Fibroblast of skin of scalp (primary cell): Measurements from ENCODE around the gene ZYG11B. TPM values are rescaled to one million over a fixed set of nuclear protein-coding genes. Genes with fewer than 3 reads are reported as not detected.
"Not testable (repeated sequence)": the region's sequence is repeated elsewhere in the genome, so short reads cannot be mapped to it uniquely, and the experiment has no call there.

Experiments
- DNase-seq: peaks from one replicate; pipeline ENCODE4 v3.0.0-alpha.2; 2013
- polyA plus RNA-seq, 2 experiments: library from polyadenylated mRNA; unstranded; fragments of 120-200 nt; gene quantifications; one replicate each; pipeline ENCODE4 v1.2.1, GENCODE V29; 2013; ENCODE audit not compliant: insufficient read length in 2 of 2

Gene ZYG11B
- polyA plus RNA-seq (2013, experiment 1 of 2; ENCODE audit: insufficient read length), result 15.8 TPM
- 17.9 TPM for polyA plus RNA-seq (2013, experiment 2 of 2; ENCODE audit: insufficient read length)

- DNase-seq, result peak; percentile 90
These were observed at the start of gene ZYG11B for GRCh38 chr1:52726265-52727113. TSS of gene ZYG11B (plus strand) at chr1:52726453. CDS start at chr1:52726654, 201 bp downstream.

- no peak for DNase-seq
These were observed 49.0 kb upstream of the ZYG11B start for GRCh38 chr1:52677076-52677806.

- no peak for DNase-seq
These were observed 47.2 kb upstream of the ZYG11B start for GRCh38 chr1:52679048-52679447.

- no peak for DNase-seq
These were observed 46.8 kb upstream of the ZYG11B start for GRCh38 chr1:52679498-52679897.

- no peak for DNase-seq
These were observed 45.9 kb upstream of the ZYG11B start for GRCh38 chr1:52680353-52680752.

GRCh38 chr1:52681136-52681535, 45.1 kb upstream of the ZYG11B start:
- DNase-seq, result no peak

- no peak for DNase-seq
These were observed 42.8 kb upstream of the ZYG11B start for GRCh38 chr1:52683367-52683940.

GRCh38 chr1:52684545-52684944, 41.7 kb upstream of the ZYG11B start:
- DNase-seq, result no peak

GRCh38 chr1:52686261-52686751, 39.9 kb upstream of the ZYG11B start:
- DNase-seq, result peak; percentile 73

GRCh38 chr1:52686830-52687229, 39.4 kb upstream of the ZYG11B start:
- no peak for DNase-seq

- DNase-seq, result no peak
These were observed 34.4 kb upstream of the ZYG11B start for GRCh38 chr1:52691821-52692220.

GRCh38 chr1:52692697-52693096, 33.6 kb upstream of the ZYG11B start:
- DNase-seq, result no peak

GRCh38 chr1:52693351-52693750, 32.9 kb upstream of the ZYG11B start:
- not testable (repeated sequence) for DNase-seq

- no peak for DNase-seq
These were observed 32.4 kb upstream of the ZYG11B start for GRCh38 chr1:52693843-52694242.

GRCh38 chr1:52695627-52696026, 30.6 kb upstream of the ZYG11B start:
- no peak for DNase-seq

- peak; percentile 87 for DNase-seq
These were observed 28.2 kb upstream of the ZYG11B start, which contains the start of gene COA7 for GRCh38 chr1:52697795-52698674. TSS of gene COA7 (minus strand) at chr1:52698347. CDS start at chr1:52698326, 21 bp downstream.

GRCh38 chr1:52702886-52703787, 23.1 kb upstream of the ZYG11B start:
- peak; percentile 78 for DNase-seq

- no peak for DNase-seq
These were observed 20.1 kb upstream of the ZYG11B start for GRCh38 chr1:52706136-52706670.

GRCh38 chr1:52706941-52707926, 19.0 kb upstream of the ZYG11B start:
- DNase-seq, result no peak
